CD4-positive, alpha-beta T cell treated with Interleukin-2 at 100 ng/mL for 4 hours (primary cell): ENCODE data around the gene PC.
A peak's percentile ranks its signal among the peaks of the same experiment; 100 is the strongest.
"Not testable (repeated sequence)": the region's sequence is repeated elsewhere in the genome, so short reads cannot be mapped to it uniquely, and the experiment has no call there.

Experiments used
- DNase-seq: peaks from one replicate; pipeline ENCODE4 v3.0.0-alpha.2; 2020; ENCODE audit warnings: low spot score

The PC gene, protein sequence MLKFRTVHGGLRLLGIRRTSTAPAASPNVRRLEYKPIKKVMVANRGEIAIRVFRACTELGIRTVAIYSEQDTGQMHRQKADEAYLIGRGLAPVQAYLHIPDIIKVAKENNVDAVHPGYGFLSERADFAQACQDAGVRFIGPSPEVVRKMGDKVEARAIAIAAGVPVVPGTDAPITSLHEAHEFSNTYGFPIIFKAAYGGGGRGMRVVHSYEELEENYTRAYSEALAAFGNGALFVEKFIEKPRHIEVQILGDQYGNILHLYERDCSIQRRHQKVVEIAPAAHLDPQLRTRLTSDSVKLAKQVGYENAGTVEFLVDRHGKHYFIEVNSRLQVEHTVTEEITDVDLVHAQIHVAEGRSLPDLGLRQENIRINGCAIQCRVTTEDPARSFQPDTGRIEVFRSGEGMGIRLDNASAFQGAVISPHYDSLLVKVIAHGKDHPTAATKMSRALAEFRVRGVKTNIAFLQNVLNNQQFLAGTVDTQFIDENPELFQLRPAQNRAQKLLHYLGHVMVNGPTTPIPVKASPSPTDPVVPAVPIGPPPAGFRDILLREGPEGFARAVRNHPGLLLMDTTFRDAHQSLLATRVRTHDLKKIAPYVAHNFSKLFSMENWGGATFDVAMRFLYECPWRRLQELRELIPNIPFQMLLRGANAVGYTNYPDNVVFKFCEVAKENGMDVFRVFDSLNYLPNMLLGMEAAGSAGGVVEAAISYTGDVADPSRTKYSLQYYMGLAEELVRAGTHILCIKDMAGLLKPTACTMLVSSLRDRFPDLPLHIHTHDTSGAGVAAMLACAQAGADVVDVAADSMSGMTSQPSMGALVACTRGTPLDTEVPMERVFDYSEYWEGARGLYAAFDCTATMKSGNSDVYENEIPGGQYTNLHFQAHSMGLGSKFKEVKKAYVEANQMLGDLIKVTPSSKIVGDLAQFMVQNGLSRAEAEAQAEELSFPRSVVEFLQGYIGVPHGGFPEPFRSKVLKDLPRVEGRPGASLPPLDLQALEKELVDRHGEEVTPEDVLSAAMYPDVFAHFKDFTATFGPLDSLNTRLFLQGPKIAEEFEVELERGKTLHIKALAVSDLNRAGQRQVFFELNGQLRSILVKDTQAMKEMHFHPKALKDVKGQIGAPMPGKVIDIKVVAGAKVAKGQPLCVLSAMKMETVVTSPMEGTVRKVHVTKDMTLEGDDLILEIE

GRCh38 chr11:66958232-66958955 lies at the start of gene PC:
PC (minus strand) TSS chr11:66958383; CDS start chr11:66872159, 86,224 bp downstream.
- DNase-seq: peak; percentile 99

GRCh38 chr11:67007126-67007525 lies 48.9 kb upstream of the PC start:
- no peak for DNase-seq

- DNase-seq: no peak
Observed at GRCh38 chr11:67006029-67006884, 48.1 kb upstream of the PC start.

DNA sequence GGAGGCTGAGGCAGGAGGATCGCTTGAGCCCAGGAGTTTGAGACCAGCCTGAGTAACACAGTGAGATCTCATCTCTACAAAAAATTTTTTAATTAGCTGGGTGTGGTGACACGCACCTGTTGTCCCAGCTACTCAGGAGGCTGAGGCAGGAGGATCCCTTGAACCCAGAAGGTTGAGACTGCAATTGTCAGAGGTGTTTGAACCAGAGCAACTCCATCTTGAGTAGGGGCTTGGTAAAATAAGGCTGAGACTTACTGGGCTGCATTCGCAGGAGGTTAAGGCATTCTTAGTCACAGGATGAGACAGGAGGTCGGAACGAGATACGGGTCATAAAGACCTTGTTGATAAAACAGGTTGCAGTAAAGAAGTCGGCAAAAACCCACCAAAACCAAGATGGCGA lies 47.0 kb upstream of the PC start:
- DNase-seq: not testable (repeated sequence)

DNA sequence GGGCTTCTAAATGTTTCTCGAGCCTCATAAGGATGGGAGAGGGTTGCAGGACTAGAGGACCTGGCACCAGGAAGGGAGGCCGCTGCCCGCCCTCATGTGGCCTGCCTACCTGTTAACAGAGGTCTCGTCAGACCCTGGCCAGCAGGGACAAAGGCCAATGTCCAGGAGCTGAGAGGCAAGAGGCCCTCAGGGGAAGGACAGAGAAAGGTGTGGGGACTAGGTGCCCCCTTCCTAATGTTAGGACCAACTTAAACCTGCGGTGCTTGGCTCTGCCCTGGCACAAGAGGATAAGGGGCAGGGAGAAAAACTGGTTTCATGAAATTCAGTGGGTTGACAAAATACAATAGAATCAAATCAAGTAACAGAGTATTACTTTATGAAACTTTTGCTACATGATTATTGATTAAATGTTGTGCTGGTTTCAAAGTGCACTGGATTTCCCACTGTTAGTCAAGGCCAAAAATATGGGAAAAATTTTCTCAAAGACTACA lies 44.8 kb upstream of the PC start:
- no peak for DNase-seq

GRCh38 chr11:67002297-67002913 lies 44.2 kb upstream of the PC start:
- no peak for DNase-seq

- DNase-seq: no peak
Observed at GRCh38 chr11:67001332-67001731, 43.1 kb upstream of the PC start.

DNA sequence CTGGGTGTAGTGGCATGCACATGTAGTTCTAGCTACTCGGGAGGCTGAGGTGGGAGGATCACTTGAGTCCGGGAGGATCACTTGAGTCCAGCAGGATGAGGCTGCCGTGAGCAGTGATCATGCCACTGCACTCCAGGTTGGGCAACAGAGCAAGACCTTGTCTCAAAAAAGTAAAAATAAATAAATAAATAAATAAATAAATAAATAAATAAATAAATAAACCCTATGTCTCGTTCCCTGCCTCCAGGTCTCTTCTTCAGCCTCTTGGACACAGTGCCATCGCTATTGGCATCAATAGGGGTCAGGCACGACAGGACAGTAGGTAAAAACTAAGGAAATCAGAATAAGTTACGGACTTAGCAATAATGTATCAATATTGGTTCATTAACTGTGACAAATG lies 41.4 kb upstream of the PC start:
- DNase-seq: no peak

DNA sequence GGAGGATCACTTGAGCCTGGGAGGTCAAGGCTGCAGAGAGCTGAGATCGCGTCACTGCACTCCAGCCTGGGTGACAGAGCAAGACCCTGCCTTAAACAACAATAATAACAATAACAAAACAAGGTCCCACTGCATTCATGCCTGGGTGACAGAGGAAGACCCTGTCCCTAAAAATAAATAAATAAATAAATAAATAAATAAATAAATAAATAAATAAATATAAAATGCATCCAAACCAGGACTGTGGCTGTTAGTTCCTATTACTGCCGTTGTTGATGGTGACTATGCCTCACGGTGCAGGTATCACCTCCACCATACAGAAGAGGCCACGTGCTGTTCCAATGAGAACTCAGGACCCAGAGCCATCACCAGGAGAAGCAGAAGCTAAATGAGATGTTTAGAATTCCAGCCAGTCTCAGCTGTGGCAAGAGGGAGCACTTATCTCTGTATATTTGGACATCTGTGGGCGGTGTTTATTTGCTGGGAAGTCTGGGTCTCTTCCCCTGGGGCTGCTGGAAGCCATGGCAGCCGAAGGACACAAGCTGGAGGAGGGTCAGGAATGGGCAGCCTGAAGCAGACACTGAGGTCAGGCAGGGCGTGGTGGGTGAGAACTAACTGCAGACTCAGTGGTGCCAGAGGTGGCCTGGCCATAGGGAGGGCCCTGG lies 38.6 kb upstream of the PC start:
- no peak for DNase-seq

GRCh38 chr11:66992041-66992440 lies 33.9 kb upstream of the PC start:
- no peak for DNase-seq

DNA sequence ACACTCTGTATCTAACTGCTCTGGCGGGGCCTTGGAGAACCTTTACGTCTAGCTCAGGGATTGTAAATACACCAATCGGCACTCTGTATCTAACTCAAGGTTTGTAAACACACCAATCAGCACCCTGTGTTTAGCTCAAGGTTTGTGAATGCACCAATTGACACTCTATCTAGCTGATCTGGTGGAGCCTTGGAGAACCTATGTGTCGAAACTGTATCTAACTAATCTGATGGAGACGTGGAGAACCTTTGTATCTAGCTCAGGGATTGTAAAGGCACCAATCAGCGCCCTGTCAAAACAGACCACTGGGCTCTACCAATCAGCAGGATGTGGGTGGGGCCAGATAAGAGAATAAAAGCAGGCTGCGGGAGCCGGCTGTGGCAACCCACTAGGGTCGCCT lies 31.2 kb upstream of the PC start:
- DNase-seq: not testable (repeated sequence)

- DNase-seq: not testable (repeated sequence)
Observed at GRCh38 chr11:66988741-66989140, 30.6 kb upstream of the PC start.

DNA sequence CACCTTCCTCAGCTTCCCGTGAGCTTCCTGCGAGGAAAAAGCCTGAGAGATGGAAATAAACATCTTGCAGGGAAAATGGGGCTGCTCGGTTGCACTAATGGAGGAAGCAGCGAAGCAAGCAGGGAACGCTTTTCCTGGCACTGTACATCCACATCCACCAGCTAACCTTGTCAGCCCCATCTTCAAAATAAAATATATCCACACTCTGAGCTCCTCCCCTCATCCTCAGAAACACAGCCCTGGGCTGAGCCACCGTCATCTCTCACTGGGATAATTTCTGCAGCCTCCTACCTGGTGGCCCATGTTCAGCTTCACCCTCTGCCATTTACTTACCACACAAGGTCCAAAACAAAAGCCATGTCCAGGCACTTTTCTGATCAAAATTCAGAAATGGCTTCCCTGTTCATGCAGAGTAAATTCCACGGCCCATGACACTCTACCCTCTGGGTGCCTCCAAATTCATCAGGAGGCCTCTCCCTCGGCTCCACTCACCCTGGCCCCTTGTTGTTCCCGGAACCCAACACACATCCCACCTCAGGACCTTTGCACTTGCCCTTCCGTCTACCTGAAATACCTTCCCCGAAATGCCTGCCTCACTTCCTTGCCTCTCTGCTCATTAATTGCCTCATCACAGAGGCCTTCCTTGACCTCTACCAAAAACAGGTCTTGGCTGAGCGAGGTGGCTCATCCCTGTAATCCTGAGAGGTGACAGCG lies 29.9 kb upstream of the PC start:
- DNase-seq: no peak

GRCh38 chr11:66987158-66987620 lies 29.0 kb upstream of the PC start:
- no peak for DNase-seq

- DNase-seq: no peak
Observed at GRCh38 chr11:66986178-66986545, 28.0 kb upstream of the PC start.

GRCh38 chr11:66985508-66986177 lies 27.5 kb upstream of the PC start:
- no peak for DNase-seq

DNA sequence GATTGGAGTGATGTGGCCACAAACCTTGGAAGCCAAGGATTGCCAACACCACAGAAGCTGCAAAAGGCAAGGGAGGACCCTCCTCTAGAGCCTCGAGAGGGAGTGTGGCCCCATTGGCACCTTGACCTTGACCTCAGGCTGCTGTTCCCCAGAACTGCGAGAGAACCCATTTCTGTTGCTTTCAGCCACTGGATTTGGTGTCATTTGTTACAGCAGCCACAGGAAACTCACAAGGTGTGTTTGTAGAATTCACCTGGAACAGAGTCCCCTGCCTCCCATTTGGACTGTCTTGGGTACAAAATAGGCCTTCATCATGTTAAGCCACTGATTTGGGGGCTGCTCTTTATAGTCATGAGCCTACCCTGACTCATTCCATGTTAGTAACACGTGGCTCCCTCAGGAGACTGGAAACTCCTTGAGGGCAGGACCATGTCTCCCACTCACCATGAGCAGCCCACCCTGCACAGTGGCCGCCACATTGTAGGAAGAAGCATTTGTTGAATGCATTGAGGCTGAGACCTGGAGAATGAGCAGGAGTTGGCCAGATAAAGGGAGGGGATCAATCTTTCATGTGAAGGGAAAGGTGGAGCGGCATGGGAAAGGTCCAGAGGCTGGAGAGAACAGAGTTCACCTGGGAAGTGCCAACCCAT lies 25.2 kb upstream of the PC start:
- no peak for DNase-seq
